Fibroblast of lung (primary cell): ENCODE measurements around the gene TACSTD2.

ENCODE experiments used
- EZH2 ChIP-seq: IDR thresholded peaks from 2 replicates; pipeline ENCODE4 v1.5.1; 2012; ENCODE audit warnings: low read length, control low read depth, mild to moderate bottlenecking; ENCODE audit errors: missing control alignments
- TF ChIP-seq, protein P1 (sequence below), 2 donors: IDR thresholded peaks in 1 of 2; conservative IDR thresholded peaks in 1 of 2; 1 replicate in 1 of 2; 2 replicates in 1 of 2; pipeline ENCODE4 v1.5.1; 2011 to 2012; ENCODE audit warnings: low read length in 2 of 2, control low read depth in 1 of 2, inconsistent platforms in 1 of 2, low read depth in 1 of 2, mild to moderate bottlenecking in 1 of 2

GRCh38 chr1:58608945-58609344, 31.9 kb upstream of the TACSTD2 start:
- TF ChIP-seq, protein P1, sequence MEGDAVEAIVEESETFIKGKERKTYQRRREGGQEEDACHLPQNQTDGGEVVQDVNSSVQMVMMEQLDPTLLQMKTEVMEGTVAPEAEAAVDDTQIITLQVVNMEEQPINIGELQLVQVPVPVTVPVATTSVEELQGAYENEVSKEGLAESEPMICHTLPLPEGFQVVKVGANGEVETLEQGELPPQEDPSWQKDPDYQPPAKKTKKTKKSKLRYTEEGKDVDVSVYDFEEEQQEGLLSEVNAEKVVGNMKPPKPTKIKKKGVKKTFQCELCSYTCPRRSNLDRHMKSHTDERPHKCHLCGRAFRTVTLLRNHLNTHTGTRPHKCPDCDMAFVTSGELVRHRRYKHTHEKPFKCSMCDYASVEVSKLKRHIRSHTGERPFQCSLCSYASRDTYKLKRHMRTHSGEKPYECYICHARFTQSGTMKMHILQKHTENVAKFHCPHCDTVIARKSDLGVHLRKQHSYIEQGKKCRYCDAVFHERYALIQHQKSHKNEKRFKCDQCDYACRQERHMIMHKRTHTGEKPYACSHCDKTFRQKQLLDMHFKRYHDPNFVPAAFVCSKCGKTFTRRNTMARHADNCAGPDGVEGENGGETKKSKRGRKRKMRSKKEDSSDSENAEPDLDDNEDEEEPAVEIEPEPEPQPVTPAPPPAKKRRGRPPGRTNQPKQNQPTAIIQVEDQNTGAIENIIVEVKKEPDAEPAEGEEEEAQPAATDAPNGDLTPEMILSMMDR (conservative IDR thresholded peaks at IDR 0.05 in 1 of 2, IDR thresholded peaks at IDR 0.05 in 1 of 2; ENCODE audit: low read depth in 1 of 2, low read length in 2 of 2) = no peak
- TF ChIP-seq EZH2 = no peak
